Stimulated activated CD8-positive, alpha-beta memory T cell treated with anti-CD3 and anti-CD28 coated beads, Interleukin-15, amount 100 ng/mL, for 1 hour (primary cell): Measurements from ENCODE around the gene MACROH2A1.
A peak's percentile ranks its signal among the peaks of the same experiment; 100 is the strongest.

Source experiments
- DNase-seq: peaks from one replicate; pipeline ENCODE4 v3.0.0-alpha.2; 2020; ENCODE audit warnings: low read depth

The MACROH2A1 gene

DNA sequence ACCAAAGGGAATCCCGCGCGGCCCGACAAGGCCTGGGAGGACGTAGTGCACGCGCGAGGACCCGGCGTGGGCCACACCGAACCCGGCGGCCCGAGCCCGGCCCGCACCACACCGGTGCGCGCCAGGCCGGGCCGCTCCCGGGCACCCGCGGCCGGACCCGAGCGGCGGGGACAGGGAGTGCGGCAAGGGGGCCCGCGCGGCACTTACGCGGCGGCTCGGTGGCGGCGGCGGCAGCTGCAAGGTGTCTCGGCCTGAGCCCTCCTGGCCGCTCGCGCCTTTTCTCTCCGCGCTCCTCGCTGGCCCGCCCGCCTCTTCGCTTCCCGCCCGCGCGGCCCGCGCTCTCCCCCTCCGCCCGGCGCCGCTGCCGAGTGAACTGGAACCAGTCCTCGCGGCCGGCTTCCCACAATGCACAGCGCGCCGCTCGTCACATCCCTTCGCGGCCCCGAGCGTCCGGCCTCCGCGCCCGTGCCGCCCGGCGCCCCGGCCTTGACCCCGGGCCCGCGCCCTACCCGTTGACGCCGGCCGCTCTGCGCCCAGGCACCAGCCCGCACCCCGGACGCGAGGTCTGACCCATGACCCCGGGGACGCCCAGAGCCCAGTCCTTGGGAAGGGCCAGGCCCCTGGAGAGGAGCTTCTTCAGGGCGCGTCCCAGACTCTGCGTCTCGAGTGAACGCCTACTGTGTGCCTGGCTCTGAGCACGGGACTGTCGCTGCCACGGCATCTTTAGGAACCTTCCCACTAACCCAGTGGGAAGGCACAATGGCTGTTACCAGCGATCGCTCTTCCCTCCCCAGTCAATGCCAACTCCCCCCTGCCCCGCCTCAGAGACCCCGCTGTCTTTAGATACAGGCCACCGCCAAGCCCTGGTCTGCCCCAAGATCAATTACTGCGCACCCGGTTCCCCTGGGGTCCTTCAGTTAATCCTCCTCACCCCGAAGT is at the start of gene MACROH2A1:
Gene MACROH2A1 (minus strand): TSS at position 377 of the 939 bp plus-strand sequence. CDS start 10,138 bp downstream, outside the sequence.
- DNase-seq: peak; percentile 51

DNA sequence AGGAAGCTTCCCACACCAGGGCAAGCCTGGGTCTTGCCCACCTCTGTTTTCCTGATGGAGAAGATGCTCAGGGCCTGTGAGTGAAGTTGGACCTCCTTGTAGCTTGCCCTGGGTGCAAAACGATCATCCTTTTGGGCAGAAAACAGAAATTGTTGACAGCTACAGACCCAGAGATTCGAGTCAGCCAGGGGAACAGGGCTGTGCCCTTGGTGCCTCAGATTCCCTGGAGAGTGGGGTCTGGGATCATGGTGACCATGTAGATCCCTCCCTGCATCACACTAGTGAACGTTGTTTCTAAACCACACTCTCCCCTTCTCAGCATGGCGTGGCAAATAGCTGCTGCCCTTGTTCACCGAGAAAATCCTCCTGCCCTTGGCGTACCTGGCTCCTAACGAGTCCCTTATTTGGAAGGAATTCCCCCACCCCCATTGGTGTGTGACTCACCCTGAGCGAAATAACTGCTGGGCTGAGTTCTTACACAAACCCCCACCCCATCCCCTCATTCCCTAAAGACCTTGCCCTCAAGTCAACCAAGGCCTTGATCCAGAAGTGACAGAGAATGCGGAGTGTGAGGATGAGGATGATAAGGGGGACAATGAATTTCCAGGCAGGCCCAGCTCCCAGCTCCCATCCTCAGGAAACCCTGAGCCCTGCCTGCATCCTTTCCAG is 49.2 kb upstream of the MACROH2A1 start:
- no peak for DNase-seq

DNA sequence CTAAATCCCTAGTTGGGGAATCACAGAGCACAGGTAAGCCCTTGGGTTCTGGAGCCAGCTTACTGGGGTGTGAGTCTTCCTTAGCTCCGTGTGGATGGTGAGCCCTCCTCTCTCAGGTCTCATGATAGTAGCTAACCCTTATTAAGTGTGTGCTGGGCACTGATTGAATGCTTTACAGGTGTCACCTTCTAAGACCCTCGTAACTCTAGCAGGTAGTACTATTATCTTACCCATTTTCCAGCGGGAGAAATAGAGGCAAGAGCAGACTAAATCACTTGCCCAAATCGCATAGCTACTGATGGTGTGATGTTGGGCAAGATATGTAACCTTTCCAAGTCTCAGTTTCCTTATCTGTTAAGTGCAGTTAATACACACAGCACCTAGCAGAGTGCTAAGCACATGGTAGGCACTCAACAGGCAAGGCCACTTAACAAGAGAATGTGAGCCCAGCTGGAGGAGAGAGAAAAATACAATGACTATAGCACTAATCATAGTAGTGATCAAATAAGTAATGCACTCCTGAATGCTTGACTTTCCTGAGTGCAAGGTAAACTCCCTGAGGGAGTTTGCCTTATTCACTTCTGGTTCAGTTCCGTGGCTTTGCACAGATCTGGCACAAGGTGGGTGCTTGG is 48.4 kb upstream of the MACROH2A1 start, which contains the start of gene DCANP1:
Gene DCANP1 (minus strand): TSS at position 51 of the 632 bp plus-strand sequence. CDS start 240 bp downstream, outside the sequence.
- no peak for DNase-seq

DNA sequence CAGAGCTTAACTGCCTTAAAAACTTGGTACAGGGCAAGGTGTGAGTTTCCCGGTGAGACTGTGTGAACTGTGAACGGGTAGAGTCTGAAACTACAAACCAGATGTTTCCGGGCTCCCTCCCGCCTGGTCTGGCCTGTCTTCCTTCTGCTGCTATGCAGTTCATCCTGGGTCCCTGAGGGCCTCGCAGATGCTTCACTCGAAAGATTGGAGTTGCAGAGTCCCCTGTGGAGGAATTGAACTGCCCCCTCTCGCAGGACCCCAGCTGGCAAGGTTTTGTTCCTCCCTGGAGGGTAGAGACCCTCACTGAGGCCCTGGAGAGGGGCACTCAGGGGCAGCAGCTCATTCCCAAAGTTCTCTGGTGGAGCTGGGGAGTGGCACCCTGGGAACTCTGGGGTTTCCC is 47.6 kb upstream of the MACROH2A1 start:
- no peak for DNase-seq

DNA sequence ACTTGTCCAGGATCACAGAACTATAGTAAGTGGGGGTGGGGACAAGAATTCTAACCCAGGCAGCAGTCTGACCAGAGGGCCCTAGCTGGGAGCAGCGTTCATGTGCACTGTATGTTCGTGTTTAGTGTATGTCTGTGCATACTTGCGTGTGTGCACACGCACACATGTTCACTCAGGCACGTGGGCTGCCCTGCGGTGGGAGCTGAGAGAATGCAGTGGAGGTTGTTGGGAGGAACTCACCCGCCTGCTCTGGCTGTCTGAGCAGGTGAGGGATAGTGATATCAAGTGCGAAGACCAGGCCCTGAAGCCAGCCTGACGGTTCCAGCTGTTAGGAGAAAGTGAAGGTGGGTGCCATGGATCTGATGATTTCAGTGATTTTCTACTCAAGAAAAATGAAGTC is 47.2 kb upstream of the MACROH2A1 start:
- DNase-seq: no peak

DNA sequence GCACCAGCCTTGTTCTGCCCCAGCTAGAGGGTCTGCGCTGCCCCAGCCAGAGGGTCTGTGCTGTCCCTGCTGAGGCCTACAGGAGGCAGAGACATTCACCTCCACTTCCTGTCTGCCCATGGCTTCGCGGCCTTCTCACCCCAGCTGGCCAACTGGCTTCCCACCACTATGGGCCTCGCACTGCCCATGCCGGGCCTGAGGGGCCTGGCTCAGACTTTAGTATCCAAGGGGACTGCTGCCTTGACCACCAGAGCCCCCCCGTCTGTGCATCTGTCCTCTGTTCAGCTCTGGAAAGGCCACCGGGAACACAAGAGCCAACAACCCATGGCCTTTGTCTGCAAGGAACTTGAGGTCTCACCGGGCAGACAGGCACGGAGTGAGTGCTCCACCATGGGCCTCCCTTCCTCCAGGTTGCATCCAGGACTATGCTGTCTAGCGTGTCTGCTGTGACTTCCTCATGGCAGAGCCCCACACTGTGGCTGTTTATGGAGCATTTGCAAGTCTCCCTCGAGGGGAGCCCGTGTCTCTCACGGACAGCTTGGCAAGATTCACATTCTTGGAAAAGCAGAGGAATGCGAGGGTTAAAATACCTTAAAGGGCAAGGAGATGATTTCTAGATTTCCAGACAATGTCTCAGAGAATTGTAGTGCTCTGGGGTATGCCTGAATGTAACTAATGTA is 46.4 kb upstream of the MACROH2A1 start:
- no peak for DNase-seq

DNA sequence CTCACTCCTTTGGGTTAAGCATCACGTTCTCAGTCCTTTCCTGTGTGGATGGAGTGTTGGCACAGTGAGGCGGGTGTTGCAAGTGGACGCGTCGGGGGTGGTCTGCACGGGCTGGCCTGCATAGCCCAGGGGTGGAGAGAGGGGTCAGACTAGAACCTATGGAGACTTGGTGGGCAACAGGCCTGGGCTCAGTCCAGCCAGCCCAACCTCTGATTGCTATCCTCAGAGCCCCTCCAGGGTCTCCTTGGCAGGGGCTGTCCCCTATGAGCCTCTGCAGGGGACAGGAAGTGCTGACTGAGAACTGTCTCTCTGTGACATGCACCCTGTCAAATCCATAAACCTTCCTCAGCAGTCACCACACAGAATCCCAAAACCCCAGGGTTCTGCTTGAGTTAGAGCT is 45.9 kb upstream of the MACROH2A1 start:
- no peak for DNase-seq

GRCh38 chr5:135444360-135444759 is 45.3 kb upstream of the MACROH2A1 start:
- no peak for DNase-seq

DNA sequence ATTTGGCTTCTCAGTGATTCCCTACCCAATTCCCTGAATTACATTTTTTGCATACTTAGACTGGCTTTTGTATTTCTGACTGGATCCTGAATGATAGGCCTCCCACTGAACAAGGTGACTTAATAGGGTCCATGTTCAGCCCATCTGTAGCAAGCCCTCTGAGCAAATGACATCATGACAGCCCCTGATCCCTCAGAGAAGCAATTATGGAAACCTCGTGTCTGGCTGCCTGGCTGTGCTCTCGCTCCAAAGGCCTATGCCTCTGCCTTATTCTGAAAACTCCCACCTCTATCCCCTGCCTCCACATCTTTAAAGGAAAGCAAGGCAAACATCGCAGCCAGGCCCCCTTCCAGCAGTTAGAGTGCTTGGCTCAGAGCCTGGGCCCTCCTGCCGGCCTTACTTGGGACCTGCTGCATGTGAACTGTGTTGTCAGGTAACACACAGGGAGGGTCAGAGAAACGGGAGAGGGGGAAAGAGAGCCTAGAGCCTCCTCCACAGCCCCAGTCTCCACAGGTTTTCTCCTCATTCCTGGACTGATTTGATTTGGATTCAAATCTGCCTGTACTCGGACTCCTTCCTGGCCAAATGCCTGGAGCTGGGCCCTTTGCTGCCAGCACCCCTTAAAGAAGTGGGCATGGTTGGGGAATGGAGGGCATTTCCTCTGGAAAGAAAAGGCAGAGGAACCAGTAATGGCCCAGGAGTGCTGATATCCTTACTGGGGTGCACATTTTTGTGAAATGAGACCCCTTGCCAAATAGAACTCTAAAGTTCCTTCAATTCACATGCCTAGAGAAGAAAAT is 44.3 kb upstream of the MACROH2A1 start:
- no peak for DNase-seq

DNA sequence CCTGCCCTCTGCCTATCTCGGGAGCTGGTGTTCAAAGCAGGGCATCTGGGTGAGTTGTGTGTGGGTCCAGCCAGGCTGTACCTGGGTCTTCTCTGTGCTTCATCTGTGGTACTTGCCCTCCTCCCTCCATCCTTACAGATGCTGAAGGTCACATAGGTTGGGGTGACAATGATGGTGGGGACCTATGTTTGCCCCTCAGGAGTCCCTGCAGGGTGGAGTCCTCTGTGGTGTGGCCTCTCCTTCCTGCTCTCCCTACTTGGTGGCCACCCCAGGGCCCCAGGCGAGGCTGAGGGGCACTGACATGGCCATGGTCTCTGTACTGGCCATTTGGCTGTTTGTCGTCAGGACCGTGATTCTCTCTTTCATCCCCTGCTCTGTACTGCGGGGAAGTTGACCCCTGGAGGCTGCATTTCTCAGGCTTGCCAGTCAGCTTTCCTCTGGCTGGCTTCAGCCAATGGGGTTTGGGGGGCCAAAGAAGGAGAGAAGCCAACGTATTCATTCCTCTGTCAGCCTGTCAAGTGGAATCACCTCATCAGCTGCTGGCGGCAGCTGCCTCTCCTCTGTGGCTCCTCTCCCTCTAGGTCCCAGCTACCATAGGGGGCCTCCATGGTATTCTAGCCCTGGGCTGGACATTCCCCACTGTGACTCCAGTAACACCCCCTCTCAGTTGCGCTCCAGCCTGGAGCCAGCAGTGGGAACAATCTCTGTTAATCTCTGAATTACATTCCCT is 43.6 kb upstream of the MACROH2A1 start:
- no peak for DNase-seq

GRCh38 chr5:135441919-135442318 is 42.9 kb upstream of the MACROH2A1 start:
- no peak for DNase-seq

DNA sequence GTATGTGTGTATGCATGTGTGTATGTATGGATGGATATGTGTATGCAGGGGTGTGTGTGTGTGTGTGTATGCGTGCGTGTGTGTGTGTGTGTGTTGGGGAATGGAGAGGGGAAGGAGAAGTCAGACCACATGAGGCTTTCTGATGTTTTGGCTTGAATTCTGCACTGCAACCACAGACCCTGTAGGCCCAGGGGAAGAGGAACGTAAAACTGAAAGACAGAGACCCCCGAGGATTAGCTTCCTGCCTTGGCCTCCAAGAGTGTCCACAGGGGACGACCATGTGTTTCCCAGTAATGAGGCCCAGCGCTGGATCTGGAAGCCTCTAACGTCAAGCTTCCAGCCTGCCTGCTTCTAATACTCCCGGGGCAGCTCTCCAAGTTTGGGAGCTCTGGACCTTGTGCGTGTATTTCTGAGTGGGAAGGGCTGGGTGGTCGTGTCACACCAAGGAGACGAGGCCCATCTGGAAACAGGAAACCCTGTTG is 42.4 kb upstream of the MACROH2A1 start:
- DNase-seq: no peak

GRCh38 chr5:135440916-135441315 is 41.9 kb upstream of the MACROH2A1 start:
- no peak for DNase-seq

- DNase-seq: no peak
These were observed 40.5 kb upstream of the MACROH2A1 start for GRCh38 chr5:135439231-135440205.

DNA sequence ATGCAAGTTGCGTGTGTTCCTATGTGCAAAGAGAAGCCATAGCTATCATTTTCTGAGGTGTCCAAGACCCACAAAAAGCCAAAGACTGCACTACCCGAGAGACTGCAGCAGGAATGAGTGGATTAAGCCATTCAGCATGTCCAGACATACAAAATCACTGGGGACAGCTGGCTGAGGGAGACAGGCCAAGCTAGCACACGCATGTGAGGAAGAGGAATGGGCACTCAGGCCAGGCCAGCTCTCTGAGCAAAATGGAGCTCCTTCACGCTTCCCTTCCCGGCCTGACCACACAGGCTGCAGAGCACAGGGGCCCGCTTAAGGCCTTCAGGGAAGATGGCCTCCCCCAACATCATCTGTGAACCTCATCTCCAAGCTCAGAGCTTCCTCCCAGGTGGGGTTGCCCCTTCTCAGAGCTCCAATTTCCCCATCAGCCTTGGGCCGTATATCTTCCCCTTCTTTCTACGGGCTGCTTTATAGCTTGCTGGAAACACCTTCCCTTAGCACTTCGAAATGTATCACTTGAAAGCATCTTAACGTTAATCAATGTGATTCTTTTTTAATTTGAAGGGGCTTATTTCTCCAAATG is 39.7 kb upstream of the MACROH2A1 start:
- DNase-seq: no peak

DNA sequence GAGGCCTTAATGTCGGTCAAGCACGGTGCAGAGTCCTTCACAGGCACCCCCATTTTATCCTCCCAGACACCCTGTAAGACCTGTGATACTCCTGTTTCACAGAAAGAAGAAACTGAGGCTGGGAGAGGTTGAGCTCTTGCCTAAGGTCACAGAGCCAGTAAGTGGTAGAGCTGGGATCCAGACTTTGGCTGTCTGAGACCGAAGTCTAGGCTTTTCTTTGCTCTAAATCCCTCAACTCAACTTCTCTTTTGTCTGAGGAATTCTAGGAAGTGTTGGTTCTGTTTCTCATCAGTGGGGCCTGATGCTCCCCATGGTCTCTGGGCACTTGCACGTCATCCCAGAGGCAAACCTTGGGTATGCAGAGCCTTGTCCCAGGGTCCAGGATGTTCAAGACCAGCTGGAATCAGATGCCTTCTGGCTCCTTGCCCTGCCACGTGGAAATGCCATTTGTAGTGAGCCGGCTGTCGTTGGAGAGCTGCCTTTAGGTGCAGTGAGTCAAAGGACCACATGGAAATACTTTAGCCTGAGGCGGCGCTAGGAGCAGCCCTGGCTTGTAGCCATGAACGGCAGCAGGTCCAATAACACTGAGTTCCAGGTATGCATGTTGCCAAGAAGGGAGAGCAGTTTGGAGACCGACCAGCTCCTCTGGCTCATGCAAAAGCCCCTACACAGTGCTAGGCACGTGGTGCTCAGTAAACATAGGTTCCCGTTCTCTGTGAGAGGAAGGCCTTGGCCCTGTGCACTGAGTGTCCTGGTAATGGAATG is 38.9 kb upstream of the MACROH2A1 start:
- no peak for DNase-seq

GRCh38 chr5:135437422-135437795 is 38.4 kb upstream of the MACROH2A1 start:
- no peak for DNase-seq

GRCh38 chr5:135436951-135437418 is 38.0 kb upstream of the MACROH2A1 start:
- DNase-seq: no peak
